Thyroid gland (tissue), 4 donors: ENCODE measurements around the gene PLEKHS1. TPM values are rescaled to one million over a fixed set of nuclear protein-coding genes. Genes with fewer than 3 reads are reported as not detected.

ENCODE experiments used
- DNase-seq, 2 donors: peaks; one replicate each; pipeline ENCODE4 v3.0.0-alpha.2; 2019
- H3K27ac ChIP-seq, 3 donors: fragments of 200-600 bp; sonication (generic); 1 replicate in 2 of 3; 2 replicates in 1 of 3; pipeline ENCODE4 v1.5.1; 2016 to 2019; ENCODE audit warnings: mild to moderate bottlenecking in 1 of 3, moderate library complexity in 1 of 3
- H3K27me3 ChIP-seq: fragments of 200-600 bp; sonication (generic); one replicate; pipeline ENCODE4 v1.5.1; 2019
- H3K36me3 ChIP-seq, 2 donors: fragments of 200-600 bp; sonication (generic); one replicate each; pipeline ENCODE4 v1.5.1; 2016 to 2019
- H3K4me1 ChIP-seq, 2 donors: fragments of 200-600 bp; sonication (generic); one replicate each; pipeline ENCODE4 v1.5.1; 2017 to 2019
- H3K4me3 ChIP-seq, 3 donors: fragments of 200-600 bp; sonication (generic); replicated peaks in 1 of 3; 1 replicate in 2 of 3; 2 replicates in 1 of 3; pipeline ENCODE4 v1.5.1; 2016; ENCODE audit warnings: mild to moderate bottlenecking in 1 of 3
- H3K9me3 ChIP-seq: fragments of 200-600 bp; sonication (generic); one replicate; pipeline ENCODE4 v1.5.1; 2017
- POLR2A ChIP-seq, 2 donors: fragments of 450-650 bp; IDR thresholded peaks; one replicate each; pipeline ENCODE4 v1.6.1; 2017; ENCODE audit warnings: antibody characterized with exemption in 2 of 2, mild to moderate bottlenecking in 2 of 2, moderate library complexity in 1 of 2
- WGBS, 2 donors: methylation state at CpG; one replicate each; pipeline ENCODE4 v1.1.5; 2017; 5-methylcytosine and 5-hydroxymethylcytosine counted together
- intact Hi-C: fragments of 100-400 bp; cut with DNase I; formaldehyde crosslinking; loops from one replicate; pipeline ENCODE4 v1.15.1; 2023
- total RNA-seq, 4 donors: library from RNA; depleted of rRNA; stranded (reverse); fragments of >200 nt; gene quantifications; one replicate each; pipeline ENCODE4 v1.2.3, GENCODE V29; 2016
- TF ChIP-seq, protein P1 (sequence below), 6 experiments: fragments of 200-600 bp in 3 of 6; fragments of 450-650 bp in 3 of 6; sonication (generic) in 3 of 6; IDR thresholded peaks; one replicate each; pipeline ENCODE4 v1.5.1; 2016 to 2019; ENCODE audit warnings: antibody characterized with exemption in 6 of 6, mild to moderate bottlenecking in 2 of 6, inconsistent platforms in 1 of 6, moderate library complexity in 1 of 6

PLEKHS1 gene
- total RNA-seq, 4 donors from 2014 or later = not detected

DNA sequence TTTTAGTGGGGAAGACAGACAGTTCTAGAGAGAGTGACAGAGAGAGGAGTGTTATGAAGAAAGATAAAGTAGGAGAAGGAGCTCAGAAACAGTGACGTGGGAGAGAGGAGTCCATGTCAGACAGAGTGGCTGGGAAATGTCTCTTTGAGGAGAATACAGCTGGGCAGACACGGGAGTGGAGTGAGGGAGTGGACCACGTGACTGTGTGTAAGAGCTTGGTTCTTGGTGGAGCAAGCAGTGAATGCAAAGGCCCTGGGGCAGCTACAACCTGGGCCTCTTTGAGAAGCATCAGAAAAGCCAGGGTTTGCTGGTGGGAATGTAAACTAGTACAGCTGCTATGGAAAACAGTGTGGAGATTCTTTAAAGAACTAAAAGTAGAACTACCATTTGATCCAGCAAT, 11.9 kb upstream of the PLEKHS1 start:
- H3K27me3 ChIP-seq = no peaks in the 10 kb centered on the region
- DNase-seq = no peak
- no peak overlapping the region for H3K27ac ChIP-seq
- intact Hi-C loops = no loop called here
- H3K4me1 ChIP-seq = no peaks in the 10 kb centered on the region
- TF ChIP-seq, protein P1, sequence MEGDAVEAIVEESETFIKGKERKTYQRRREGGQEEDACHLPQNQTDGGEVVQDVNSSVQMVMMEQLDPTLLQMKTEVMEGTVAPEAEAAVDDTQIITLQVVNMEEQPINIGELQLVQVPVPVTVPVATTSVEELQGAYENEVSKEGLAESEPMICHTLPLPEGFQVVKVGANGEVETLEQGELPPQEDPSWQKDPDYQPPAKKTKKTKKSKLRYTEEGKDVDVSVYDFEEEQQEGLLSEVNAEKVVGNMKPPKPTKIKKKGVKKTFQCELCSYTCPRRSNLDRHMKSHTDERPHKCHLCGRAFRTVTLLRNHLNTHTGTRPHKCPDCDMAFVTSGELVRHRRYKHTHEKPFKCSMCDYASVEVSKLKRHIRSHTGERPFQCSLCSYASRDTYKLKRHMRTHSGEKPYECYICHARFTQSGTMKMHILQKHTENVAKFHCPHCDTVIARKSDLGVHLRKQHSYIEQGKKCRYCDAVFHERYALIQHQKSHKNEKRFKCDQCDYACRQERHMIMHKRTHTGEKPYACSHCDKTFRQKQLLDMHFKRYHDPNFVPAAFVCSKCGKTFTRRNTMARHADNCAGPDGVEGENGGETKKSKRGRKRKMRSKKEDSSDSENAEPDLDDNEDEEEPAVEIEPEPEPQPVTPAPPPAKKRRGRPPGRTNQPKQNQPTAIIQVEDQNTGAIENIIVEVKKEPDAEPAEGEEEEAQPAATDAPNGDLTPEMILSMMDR (IDR thresholded peaks at IDR 0.05) = no peak
- WGBS, 2 donors = 69 to 75% methylated on average over 3 of the region's 3 CpGs
- no peaks in the 10 kb centered on the region for H3K36me3 ChIP-seq
- H3K9me3 ChIP-seq = no peaks in the 10 kb centered on the region
- H3K4me3 ChIP-seq = no peak overlapping the region

DNA sequence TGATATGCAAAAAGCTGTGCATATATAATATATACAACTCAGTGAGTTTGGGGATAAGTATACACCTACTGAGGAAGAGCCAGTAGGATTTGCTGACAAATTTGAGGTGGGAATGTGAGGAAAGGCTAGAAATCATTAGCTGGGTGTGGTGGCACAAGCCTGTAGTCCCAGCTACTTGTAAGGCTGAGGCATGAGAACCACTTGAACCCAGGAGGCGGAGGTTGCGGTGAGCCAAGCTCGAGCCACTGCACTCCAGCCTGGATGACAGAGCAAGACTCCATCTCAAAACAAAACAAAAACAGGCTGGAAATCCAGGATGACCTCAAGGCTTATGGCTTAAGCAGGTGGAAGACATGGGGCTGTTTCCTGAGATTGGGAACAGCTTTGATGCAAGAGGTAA, 10.6 kb upstream of the PLEKHS1 start:
- no peaks in the 10 kb centered on the region for H3K36me3 ChIP-seq
- intact Hi-C loops = no loop called here
- H3K9me3 ChIP-seq = no peaks in the 10 kb centered on the region
- no peak for TF ChIP-seq POLR2A (IDR thresholded peaks at IDR 0.05)
- TF ChIP-seq, protein P1 (IDR thresholded peaks at IDR 0.05) = no peak
- DNase-seq = no peak
- WGBS, 2 donors = 66 to 72% methylated on average over 3 of the region's 3 CpGs
- H3K27me3 ChIP-seq = no peaks in the 10 kb centered on the region
- H3K4me1 ChIP-seq = no peaks in the 10 kb centered on the region
- no peak overlapping the region for H3K27ac ChIP-seq
- H3K4me3 ChIP-seq = no peak overlapping the region

DNA sequence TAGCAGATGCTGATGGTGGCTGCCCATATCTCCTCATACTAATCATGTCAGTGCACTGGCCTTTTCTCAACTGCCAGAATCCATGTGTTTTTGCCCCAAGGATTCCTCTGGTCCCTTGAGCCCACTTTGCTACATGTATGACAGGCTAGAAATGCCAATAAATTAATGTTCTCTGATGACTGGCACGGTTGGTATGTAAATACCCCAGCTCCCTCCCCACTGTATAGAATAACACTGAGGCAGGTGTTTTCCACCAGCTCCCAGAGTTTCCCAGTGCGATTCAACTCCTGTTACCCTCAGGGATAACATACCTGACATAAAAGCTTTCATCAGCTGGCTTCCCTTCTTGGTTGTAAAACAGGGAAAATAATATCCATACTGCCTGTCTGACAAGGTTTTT, 9.0 kb upstream of the PLEKHS1 start:
- H3K4me3 ChIP-seq = no peak overlapping the region
- 60 to 81% methylated on average over 2 of the region's 2 CpGs for WGBS, 2 donors
- intact Hi-C loops = no loop called here
- no peak for TF ChIP-seq POLR2A (IDR thresholded peaks at IDR 0.05)
- TF ChIP-seq, protein P1 (IDR thresholded peaks at IDR 0.05) = no peak
- H3K27ac ChIP-seq = no peak overlapping the region
- H3K9me3 ChIP-seq = no peaks in the 10 kb centered on the region
- DNase-seq = no peak
- no peaks in the 10 kb centered on the region for H3K36me3 ChIP-seq
- peaks cover 0 to 4% of the 10 kb centered on the region in 2 donors for H3K4me1 ChIP-seq
- no peaks in the 10 kb centered on the region for H3K27me3 ChIP-seq

DNA sequence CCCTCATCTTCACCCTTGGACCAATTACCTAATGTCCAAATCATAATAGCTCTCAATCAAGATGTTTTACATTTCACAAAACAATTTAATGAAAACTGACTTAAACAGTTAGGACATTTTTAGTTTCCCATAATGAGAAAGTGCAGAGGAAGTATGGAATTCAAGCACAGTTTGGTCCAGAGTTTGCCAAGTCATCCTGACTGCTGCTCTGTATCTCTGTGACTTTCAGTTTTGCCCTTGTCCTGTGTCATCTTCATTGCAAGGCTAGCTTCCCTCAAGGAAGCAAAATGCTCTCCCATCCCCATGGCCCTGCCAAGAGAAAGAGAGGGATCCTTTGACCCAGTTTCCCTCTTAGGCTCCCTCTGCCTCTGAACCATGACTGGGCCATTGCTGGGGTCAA, 7.9 kb upstream of the PLEKHS1 start:
- no peaks in the 10 kb centered on the region for H3K9me3 ChIP-seq
- H3K36me3 ChIP-seq = no peaks in the 10 kb centered on the region
- TF ChIP-seq, protein P1 (IDR thresholded peaks at IDR 0.05) = no peak
- TF ChIP-seq POLR2A (IDR thresholded peaks at IDR 0.05) = no peak
- H3K27me3 ChIP-seq = no peaks in the 10 kb centered on the region
- no peak for DNase-seq
- peaks cover 0 to 4% of the 10 kb centered on the region in 2 donors for H3K4me1 ChIP-seq
- H3K4me3 ChIP-seq = no peak overlapping the region
- intact Hi-C loops = no loop called here
- H3K27ac ChIP-seq = no peak overlapping the region

DNA sequence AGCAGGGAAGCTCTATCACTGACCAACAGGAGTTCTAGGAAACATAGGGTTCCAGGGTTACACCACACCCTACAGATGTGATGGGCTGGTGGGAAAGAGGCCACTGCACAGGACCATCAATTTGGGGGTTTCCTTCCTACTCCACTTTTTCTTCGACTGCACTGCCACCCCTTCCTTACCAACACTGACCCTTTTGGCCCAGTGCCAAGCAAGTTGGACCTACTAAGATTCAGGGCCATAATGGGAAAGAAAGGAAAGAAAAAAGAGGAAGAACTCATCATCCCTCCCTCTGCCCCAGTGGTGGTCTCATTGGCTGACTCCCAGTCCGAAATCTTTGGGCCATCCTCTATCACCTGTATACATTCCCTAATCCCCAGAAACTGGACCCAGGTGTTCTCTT, 6.1 kb upstream of the PLEKHS1 start:
- WGBS, 2 donors = 80 to 92% methylated on average over 2 of the region's 2 CpGs
- no peak for TF ChIP-seq POLR2A (IDR thresholded peaks at IDR 0.05)
- TF ChIP-seq, protein P1 (IDR thresholded peaks at IDR 0.05) = no peak
- Histone ChIP-seq H3K9me3 (no peaks in the 10 kb centered on the region), H3K27me3 (no peaks in the 10 kb centered on the region), H3K36me3 (no peaks in the 10 kb centered on the region), H3K27ac (no peak overlapping the region), H3K4me3 (no peak overlapping the region), H3K4me1 (peaks cover 0 to 4% of the 10 kb centered on the region in 2 donors)
- intact Hi-C loops = no loop called here
- no peak for DNase-seq
